ENCODE results near the gene DEPDC5. TPM values are rescaled to one million over a fixed set of nuclear protein-coding genes. Genes with fewer than 3 reads are reported as not detected.
"Not testable (repeated sequence)": the region's sequence is repeated elsewhere in the genome, so short reads cannot be mapped to it uniquely, and the experiment has no call there.

DEPDC5 gene
- total RNA-seq, 3 donors from 2014 or later (not counting 1 experiment from before 2014, with no cell fraction given) = 56.7 to 67.9 (median 62.6) TPM

DNA sequence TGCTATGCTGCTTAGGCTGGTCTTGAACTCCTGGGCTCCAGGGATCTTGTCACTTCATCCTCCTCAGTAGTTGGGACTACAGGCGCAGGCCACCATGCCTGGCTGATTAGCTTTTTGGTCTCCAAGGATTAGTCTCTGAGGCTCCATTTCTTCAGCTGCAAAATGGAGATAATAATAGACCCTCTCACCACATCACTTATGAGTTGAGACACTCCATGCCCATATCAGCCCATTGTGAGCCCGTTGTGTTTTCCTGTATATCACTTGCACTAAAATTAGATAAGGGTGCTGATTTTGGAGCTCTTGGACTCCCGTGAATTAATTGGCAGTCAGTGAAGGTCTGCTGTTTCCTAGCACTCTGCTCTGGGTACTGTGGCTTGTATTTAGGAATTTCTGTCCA, 36.0 kb downstream of the DEPDC5 start:
- Mint-ChIP-seq H3K27me3 (ENCODE audit: low read depth in 2 of 2) (no peaks in the 10 kb centered on the region), H3K4me3 (no peak overlapping the region), H3K36me3 (no peaks in the 10 kb centered on the region), H3K4me1 (no peaks in the 10 kb centered on the region), H3K27ac (no peak overlapping the region), H3K9me3 (no peaks in the 10 kb centered on the region)
- DNase-seq (no peak), ATAC-seq (no peak)
- H3K4me1 ChIP-seq (ENCODE audit: control insufficient read depth, insufficient read depth, low read length) = no peaks in the 10 kb centered on the region
- TF ChIP-seq, protein P1, sequence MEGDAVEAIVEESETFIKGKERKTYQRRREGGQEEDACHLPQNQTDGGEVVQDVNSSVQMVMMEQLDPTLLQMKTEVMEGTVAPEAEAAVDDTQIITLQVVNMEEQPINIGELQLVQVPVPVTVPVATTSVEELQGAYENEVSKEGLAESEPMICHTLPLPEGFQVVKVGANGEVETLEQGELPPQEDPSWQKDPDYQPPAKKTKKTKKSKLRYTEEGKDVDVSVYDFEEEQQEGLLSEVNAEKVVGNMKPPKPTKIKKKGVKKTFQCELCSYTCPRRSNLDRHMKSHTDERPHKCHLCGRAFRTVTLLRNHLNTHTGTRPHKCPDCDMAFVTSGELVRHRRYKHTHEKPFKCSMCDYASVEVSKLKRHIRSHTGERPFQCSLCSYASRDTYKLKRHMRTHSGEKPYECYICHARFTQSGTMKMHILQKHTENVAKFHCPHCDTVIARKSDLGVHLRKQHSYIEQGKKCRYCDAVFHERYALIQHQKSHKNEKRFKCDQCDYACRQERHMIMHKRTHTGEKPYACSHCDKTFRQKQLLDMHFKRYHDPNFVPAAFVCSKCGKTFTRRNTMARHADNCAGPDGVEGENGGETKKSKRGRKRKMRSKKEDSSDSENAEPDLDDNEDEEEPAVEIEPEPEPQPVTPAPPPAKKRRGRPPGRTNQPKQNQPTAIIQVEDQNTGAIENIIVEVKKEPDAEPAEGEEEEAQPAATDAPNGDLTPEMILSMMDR (IDR thresholded peaks at IDR 0.05) = no peak
- no peak overlapping the region for H3K4me3 ChIP-seq (ENCODE audit: low read length)
- no peak overlapping the region for H3K27ac ChIP-seq (ENCODE audit: low read length)
- H3K36me3 ChIP-seq (ENCODE audit: control insufficient read depth, insufficient read depth, low read length) = peaks cover 10% of the 10 kb centered on the region
- WGBS (ENCODE audit: insufficient coverage) = 77% methylated on average over 3 of the region's 3 CpGs
- H3K9me3 ChIP-seq (ENCODE audit: control insufficient read depth, insufficient read depth, low read length) = no peaks in the 10 kb centered on the region
- intact Hi-C loops (cut with micrococcal nuclease) = no loop called here
- no peaks in the 10 kb centered on the region for H3K27me3 ChIP-seq (ENCODE audit: control insufficient read depth, insufficient read depth, low read length)

DNA sequence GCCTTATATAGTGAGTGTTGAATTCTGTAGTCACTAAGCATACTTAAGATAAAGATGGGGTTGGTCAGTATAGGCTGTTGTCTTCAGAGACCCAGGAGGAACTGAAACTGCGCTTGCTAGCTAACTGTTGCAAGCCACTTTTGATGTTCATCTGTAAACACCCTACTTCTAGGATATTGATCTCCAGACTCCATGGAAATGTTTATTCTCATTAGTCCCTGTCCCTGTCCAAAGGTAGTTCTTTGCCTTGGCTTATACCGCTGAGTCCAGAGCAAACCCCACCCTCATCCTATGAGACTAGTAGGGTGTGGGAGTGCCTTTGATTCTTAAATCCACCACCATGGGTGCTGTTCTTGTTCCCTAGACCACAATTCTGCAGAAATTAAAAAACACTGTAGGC, 36.4 kb downstream of the DEPDC5 start:
- Histone ChIP-seq H3K9me3 (ENCODE audit: control insufficient read depth, insufficient read depth, low read length) (no peaks in the 10 kb centered on the region), H3K27ac (ENCODE audit: low read length) (no peak overlapping the region), H3K36me3 (ENCODE audit: control insufficient read depth, insufficient read depth, low read length) (peaks cover 6% of the 10 kb centered on the region), H3K27me3 (ENCODE audit: control insufficient read depth, insufficient read depth, low read length) (no peaks in the 10 kb centered on the region), H3K4me1 (ENCODE audit: control insufficient read depth, insufficient read depth, low read length) (no peaks in the 10 kb centered on the region), H3K4me3 (ENCODE audit: low read length) (no peak overlapping the region)
- Mint-ChIP-seq H3K4me3 (no peak overlapping the region), H3K36me3 (no peaks in the 10 kb centered on the region), H3K9me3 (no peaks in the 10 kb centered on the region), H3K27me3 (ENCODE audit: low read depth in 2 of 2) (no peaks in the 10 kb centered on the region), H3K27ac (no peak overlapping the region), H3K4me1 (no peaks in the 10 kb centered on the region)
- 60% methylated on average over 1 of the region's 2 CpGs for WGBS (ENCODE audit: insufficient coverage)
- ATAC-seq = no peak
- no peak for DNase-seq
- intact Hi-C loops (cut with micrococcal nuclease) = no loop called here
- TF ChIP-seq, protein P1 (IDR thresholded peaks at IDR 0.05) = no peak

DNA sequence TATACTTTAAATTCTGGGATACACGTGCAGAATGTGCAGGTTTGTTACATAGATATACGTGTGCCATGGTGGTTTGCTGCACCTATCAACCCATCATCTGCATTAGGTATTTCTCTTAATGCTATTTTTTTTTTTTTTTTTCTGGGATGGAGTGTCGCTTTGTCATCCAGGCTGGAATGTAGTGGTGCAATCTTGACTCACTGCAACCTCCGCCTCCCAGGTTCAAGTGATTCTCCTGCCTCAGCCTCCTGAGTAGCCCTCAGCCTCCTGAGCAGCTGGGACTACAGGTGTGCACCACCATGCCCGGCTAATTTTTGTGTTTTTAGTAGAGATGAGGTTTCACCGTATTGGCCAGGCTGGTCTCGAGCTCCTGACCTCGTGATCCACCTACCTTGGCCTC, 45.5 kb downstream of the DEPDC5 start:
- H3K36me3 ChIP-seq (ENCODE audit: control insufficient read depth, insufficient read depth, low read length) = peaks cover 54% of the 10 kb centered on the region
- H3K36me3 Mint-ChIP-seq = peaks cover 11% of the 10 kb centered on the region
- H3K4me3 Mint-ChIP-seq = not testable (repeated sequence)

DNA sequence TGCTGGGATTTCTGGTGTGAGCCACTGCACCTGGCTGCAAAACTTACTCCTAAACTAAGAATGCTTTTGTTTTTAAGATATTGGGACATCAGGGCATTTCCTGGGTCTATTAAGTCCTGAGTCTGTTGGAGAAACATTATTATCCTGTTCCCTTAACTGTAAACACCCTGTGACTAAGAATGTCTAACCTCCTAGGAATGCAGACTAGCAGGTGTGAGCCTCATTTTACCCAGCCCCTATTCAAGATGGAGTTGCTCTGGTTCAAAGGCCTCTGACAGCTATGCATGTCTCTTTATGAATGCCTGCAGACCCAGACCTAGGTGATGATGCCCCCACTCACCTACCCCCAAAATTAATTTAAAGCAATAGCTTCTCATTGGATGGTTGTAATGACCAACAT, 46.2 kb downstream of the DEPDC5 start:
- Histone ChIP-seq H3K4me3 (ENCODE audit: low read length) (no peak overlapping the region), H3K27ac (ENCODE audit: low read length) (no peak overlapping the region), H3K4me1 (ENCODE audit: control insufficient read depth, insufficient read depth, low read length) (no peaks in the 10 kb centered on the region), H3K36me3 (ENCODE audit: control insufficient read depth, insufficient read depth, low read length) (peaks cover 60% of the 10 kb centered on the region), H3K9me3 (ENCODE audit: control insufficient read depth, insufficient read depth, low read length) (no peaks in the 10 kb centered on the region), H3K27me3 (ENCODE audit: control insufficient read depth, insufficient read depth, low read length) (no peaks in the 10 kb centered on the region)
- peaks cover 15% of the 10 kb centered on the region for H3K36me3 Mint-ChIP-seq
- H3K4me1 Mint-ChIP-seq = no peaks in the 10 kb centered on the region
- no peak overlapping the region for H3K4me3 Mint-ChIP-seq
- DNase-seq (no peak), ATAC-seq (no peak)
- intact Hi-C loops (cut with micrococcal nuclease) = no loop called here
- no peaks in the 10 kb centered on the region for H3K9me3 Mint-ChIP-seq
- H3K27ac Mint-ChIP-seq = no peak overlapping the region
- no peaks in the 10 kb centered on the region for H3K27me3 Mint-ChIP-seq (ENCODE audit: low read depth in 2 of 2)
- TF ChIP-seq, protein P1 (IDR thresholded peaks at IDR 0.05) = no peak

More for the DNA sequence above, 45.5 kb downstream of the DEPDC5 start:
- H3K27ac ChIP-seq (ENCODE audit: low read length); intact Hi-C loops (cut with micrococcal nuclease); DNase-seq; H3K27ac Mint-ChIP-seq; H3K27me3 Mint-ChIP-seq (ENCODE audit: low read depth in 2 of 2); H3K9me3 ChIP-seq (ENCODE audit: control insufficient read depth, insufficient read depth, low read length); H3K27me3 ChIP-seq (ENCODE audit: control insufficient read depth, insufficient read depth, low read length); H3K4me3 ChIP-seq (ENCODE audit: low read length); ATAC-seq; H3K4me1 Mint-ChIP-seq; H3K4me1 ChIP-seq (ENCODE audit: control insufficient read depth, insufficient read depth, low read length); H3K9me3 Mint-ChIP-seq: not testable (repeated sequence)
- over 99% methylated on average over 5 of the region's 8 CpGs for WGBS (ENCODE audit: insufficient coverage)

DNA sequence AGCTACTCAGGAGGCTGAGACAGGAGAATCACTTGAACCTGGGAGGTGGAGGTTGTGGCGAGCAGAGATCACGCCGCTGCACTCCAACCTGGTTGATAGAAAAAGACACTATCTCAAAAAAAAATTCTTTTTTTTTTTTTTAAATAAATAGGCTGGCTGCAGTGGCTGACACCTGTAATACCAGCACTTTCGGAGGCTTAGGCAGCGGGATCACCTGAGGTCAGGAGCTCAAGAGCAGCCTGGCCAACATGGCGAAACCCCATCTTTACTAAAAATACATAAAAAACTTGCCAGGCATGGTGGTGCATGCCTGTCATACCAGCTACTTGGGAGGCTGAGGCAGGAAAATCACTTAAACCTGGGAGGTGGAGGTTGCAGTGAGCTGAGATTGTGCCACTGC, 47.0 kb downstream of the DEPDC5 start:
- DNase-seq; H3K9me3 Mint-ChIP-seq; H3K27me3 ChIP-seq (ENCODE audit: control insufficient read depth, insufficient read depth, low read length); H3K4me1 ChIP-seq (ENCODE audit: control insufficient read depth, insufficient read depth, low read length); H3K27ac ChIP-seq (ENCODE audit: low read length); H3K4me3 Mint-ChIP-seq; H3K4me1 Mint-ChIP-seq; intact Hi-C loops (cut with micrococcal nuclease); H3K27ac Mint-ChIP-seq; H3K4me3 ChIP-seq (ENCODE audit: low read length); H3K27me3 Mint-ChIP-seq (ENCODE audit: low read depth in 2 of 2); H3K9me3 ChIP-seq (ENCODE audit: control insufficient read depth, insufficient read depth, low read length); ATAC-seq: not testable (repeated sequence)
- H3K36me3 Mint-ChIP-seq = peaks cover 23% of the 10 kb centered on the region
- H3K36me3 ChIP-seq (ENCODE audit: control insufficient read depth, insufficient read depth, low read length) = peaks cover 67% of the 10 kb centered on the region
- 96% methylated on average over 4 of the region's 6 CpGs for WGBS (ENCODE audit: insufficient coverage)
